IgD-negative memory B cell (primary cell): ENCODE data around the gene HAND2. TPM values are rescaled to one million over a fixed set of nuclear protein-coding genes. Genes with fewer than 3 reads are reported as not detected.

Experiments used
- polyA plus RNA-seq: library from polyadenylated mRNA; unstranded; fragments of 300-500 nt; fragmentation: Illumina TruSeq; gene quantifications from one replicate; pipeline ENCODE4 v1.2.3, GENCODE V29; 2021

The HAND2 gene
- polyA plus RNA-seq, 1 donor from 2014 or later = not detected

Other genes with a start within 250 kb of the HAND2 start
- 128 TPM for gene HMGB2, start 195.9 kb downstream of the HAND2 start, polyA plus RNA-seq
- 2.5 TPM for gene SAP30, start 159.3 kb downstream of the HAND2 start, polyA plus RNA-seq
- not detected for gene SCRG1, start 131.1 kb downstream of the HAND2 start, polyA plus RNA-seq